ENCODE results near the gene CLRN1. TPM values are rescaled to one million over a fixed set of nuclear protein-coding genes. Genes with fewer than 3 reads are reported as not detected.

CLRN1 gene
- total RNA-seq, 1 experiment from 2014 or later, result not detected

DNA sequence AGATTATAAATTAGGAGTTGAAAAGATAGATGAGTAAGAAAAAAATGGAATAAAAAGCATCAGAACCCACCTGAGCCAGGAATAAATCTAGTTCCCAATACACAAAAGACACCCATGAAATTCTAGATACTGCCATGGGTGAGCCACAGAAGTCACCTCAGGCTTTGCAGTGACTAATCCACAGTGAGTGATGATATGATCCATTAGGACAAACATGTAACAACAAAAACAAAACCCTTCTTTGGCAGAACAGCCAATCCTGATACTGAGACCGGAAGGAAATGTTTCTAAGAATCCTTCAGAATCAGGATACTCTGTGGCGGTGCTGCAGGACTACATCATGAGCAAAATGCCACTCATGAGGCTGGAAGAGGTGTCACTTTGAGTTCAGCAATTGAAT lies 52.3 kb downstream of the CLRN1 start:
- Mint-ChIP-seq H3K9me3 (no peaks in the 10 kb centered on the region), H3K36me3 (no peaks in the 10 kb centered on the region), H3K4me3 (no peak overlapping the region), H3K27me3 (ENCODE audit: low read depth) (no peaks in the 10 kb centered on the region), H3K27ac (no peak overlapping the region), H3K4me1 (peaks cover 37% of the 10 kb centered on the region)
- ATAC-seq, result no peak
- DNase-seq (ENCODE audit: low spot score), result no peak
- CTCF ChIA-PET, result interaction anchor here (0.9 kb wide), 1 partner anchor 230 kb away, joined by 5 read pairs; no protein-coding TSS in a partner anchor
- POLR2A ChIA-PET, result no interaction called here
- TF ChIP-seq, protein P1, sequence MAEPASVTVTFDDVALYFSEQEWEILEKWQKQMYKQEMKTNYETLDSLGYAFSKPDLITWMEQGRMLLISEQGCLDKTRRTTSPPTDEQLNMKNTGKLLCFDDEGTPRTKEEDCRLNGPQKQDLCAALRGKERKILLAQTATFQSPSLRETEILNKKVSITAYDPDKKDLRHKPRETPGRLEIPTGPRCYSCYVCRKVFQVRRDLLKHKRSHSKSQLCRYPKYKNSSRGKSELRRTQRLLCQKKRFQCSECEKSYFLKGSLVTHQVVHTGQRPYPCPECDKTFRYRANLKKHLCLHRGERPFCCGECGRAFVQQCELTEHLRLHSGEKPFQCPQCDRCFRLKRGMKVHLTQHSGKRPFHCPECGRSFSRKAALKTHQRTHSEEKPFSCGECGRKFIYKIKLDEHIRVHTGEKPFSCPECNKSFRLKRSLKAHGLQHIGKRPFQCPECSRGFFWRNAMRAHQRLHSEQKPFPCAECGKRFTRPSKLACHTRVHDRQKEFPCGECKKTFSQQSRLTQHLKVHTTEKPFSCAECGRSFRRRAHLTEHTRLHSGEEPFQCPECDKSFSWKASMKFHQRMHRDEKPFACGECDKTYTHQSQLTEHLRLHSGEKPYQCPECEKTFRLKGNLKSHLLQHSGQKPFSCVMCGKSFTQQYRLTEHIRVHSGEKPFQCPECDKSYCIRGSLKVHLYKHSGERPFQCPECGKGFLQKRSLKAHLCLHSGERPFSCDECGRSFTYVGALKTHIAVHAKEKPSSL (CRISPR knock-in tag; conservative IDR thresholded peaks at IDR 0.05), result no peak
- TF ChIP-seq SOX15 (CRISPR knock-in tag; IDR thresholded peaks at IDR 0.05), result no peak
- no peak for TF ChIP-seq NFE2L1 (CRISPR knock-in tag; IDR thresholded peaks at IDR 0.05)
- TF ChIP-seq ZNF671 (CRISPR knock-in tag; IDR thresholded peaks at IDR 0.05), result no peak
- no peak for TF ChIP-seq NR3C1 (CRISPR knock-in tag; conservative IDR thresholded peaks at IDR 0.05; ENCODE audit: low read depth)
- TF ChIP-seq, protein P2, sequence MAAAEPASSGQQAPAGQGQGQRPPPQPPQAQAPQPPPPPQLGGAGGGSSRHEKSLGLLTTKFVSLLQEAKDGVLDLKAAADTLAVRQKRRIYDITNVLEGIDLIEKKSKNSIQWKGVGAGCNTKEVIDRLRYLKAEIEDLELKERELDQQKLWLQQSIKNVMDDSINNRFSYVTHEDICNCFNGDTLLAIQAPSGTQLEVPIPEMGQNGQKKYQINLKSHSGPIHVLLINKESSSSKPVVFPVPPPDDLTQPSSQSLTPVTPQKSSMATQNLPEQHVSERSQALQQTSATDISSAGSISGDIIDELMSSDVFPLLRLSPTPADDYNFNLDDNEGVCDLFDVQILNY (CRISPR knock-in tag; IDR thresholded peaks at IDR 0.05), result no peak
- TF ChIP-seq, protein P3, sequence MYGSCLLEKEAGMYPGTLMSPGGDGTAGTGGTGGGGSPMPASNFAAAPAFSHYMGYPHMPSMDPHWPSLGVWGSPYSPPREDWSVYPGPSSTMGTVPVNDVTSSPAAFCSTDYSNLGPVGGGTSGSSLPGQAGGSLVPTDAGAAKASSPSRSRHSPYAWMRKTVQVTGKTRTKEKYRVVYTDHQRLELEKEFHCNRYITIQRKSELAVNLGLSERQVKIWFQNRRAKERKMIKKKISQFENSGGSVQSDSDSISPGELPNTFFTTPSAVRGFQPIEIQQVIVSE (CRISPR knock-in tag; IDR thresholded peaks at IDR 0.05; ENCODE audit: borderline replicate concordance), result no peak
- no peak for TF ChIP-seq SMAD3 (CRISPR knock-in tag; IDR thresholded peaks at IDR 0.05; ENCODE audit: borderline replicate concordance)
- no peak for TF ChIP-seq ZBTB21 (CRISPR knock-in tag; IDR thresholded peaks at IDR 0.05; ENCODE audit: borderline replicate concordance)

DNA sequence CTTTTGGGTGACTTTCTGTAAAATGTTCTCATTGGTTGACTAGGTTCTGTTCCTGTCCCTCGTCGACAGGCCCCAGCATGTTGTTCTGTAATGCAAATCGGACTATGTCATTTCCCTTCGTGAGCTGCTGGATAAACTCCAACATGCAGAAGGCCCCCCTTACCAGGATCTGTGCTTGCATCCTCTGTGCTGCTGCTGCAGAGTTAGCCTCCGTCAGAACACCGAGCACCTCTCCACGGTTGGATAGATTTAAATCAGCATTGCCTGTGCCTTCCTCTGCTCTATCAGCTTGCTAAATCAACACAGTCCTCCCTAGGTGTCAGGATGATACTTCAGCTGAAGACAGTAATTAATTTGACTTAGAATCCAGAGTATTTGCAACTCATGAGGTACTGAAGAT lies 54.6 kb downstream of the CLRN1 start:
- POLR2A ChIA-PET, result interaction anchor here (0.8 kb wide), 1 partner anchor 26 kb away, joined by 6 read pairs; no protein-coding TSS in a partner anchor
- TF ChIP-seq, protein P4, sequence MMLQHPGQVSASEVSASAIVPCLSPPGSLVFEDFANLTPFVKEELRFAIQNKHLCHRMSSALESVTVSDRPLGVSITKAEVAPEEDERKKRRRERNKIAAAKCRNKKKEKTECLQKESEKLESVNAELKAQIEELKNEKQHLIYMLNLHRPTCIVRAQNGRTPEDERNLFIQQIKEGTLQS (CRISPR knock-in tag; conservative IDR thresholded peaks at IDR 0.05), result no peak
- TF ChIP-seq, protein P5, sequence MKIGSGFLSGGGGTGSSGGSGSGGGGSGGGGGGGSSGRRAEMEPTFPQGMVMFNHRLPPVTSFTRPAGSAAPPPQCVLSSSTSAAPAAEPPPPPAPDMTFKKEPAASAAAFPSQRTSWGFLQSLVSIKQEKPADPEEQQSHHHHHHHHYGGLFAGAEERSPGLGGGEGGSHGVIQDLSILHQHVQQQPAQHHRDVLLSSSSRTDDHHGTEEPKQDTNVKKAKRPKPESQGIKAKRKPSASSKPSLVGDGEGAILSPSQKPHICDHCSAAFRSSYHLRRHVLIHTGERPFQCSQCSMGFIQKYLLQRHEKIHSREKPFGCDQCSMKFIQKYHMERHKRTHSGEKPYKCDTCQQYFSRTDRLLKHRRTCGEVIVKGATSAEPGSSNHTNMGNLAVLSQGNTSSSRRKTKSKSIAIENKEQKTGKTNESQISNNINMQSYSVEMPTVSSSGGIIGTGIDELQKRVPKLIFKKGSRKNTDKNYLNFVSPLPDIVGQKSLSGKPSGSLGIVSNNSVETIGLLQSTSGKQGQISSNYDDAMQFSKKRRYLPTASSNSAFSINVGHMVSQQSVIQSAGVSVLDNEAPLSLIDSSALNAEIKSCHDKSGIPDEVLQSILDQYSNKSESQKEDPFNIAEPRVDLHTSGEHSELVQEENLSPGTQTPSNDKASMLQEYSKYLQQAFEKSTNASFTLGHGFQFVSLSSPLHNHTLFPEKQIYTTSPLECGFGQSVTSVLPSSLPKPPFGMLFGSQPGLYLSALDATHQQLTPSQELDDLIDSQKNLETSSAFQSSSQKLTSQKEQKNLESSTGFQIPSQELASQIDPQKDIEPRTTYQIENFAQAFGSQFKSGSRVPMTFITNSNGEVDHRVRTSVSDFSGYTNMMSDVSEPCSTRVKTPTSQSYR (CRISPR knock-in tag; IDR thresholded peaks at IDR 0.05), result no peak
- TF ChIP-seq NFE2L1 (CRISPR knock-in tag; IDR thresholded peaks at IDR 0.05), result no peak
- TF ChIP-seq, protein P2 (CRISPR knock-in tag; IDR thresholded peaks at IDR 0.05), result no peak
- no peak for TF ChIP-seq ELF4 (CRISPR knock-in tag; IDR thresholded peaks at IDR 0.05; ENCODE audit: low read depth)
- TF ChIP-seq, protein P6, sequence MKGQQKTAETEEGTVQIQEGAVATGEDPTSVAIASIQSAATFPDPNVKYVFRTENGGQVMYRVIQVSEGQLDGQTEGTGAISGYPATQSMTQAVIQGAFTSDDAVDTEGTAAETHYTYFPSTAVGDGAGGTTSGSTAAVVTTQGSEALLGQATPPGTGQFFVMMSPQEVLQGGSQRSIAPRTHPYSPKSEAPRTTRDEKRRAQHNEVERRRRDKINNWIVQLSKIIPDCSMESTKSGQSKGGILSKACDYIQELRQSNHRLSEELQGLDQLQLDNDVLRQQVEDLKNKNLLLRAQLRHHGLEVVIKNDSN (CRISPR knock-in tag; IDR thresholded peaks at IDR 0.05), result no peak
- TF ChIP-seq, protein P7, sequence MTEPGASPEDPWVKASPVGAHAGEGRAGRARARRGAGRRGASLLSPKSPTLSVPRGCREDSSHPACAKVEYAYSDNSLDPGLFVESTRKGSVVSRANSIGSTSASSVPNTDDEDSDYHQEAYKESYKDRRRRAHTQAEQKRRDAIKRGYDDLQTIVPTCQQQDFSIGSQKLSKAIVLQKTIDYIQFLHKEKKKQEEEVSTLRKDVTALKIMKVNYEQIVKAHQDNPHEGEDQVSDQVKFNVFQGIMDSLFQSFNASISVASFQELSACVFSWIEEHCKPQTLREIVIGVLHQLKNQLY (CRISPR knock-in tag; IDR thresholded peaks at IDR 0.05), result no peak
- TF ChIP-seq ZNF396 (CRISPR knock-in tag; IDR thresholded peaks at IDR 0.05; ENCODE audit: borderline replicate concordance), result no peak
- TF ChIP-seq, protein P8, sequence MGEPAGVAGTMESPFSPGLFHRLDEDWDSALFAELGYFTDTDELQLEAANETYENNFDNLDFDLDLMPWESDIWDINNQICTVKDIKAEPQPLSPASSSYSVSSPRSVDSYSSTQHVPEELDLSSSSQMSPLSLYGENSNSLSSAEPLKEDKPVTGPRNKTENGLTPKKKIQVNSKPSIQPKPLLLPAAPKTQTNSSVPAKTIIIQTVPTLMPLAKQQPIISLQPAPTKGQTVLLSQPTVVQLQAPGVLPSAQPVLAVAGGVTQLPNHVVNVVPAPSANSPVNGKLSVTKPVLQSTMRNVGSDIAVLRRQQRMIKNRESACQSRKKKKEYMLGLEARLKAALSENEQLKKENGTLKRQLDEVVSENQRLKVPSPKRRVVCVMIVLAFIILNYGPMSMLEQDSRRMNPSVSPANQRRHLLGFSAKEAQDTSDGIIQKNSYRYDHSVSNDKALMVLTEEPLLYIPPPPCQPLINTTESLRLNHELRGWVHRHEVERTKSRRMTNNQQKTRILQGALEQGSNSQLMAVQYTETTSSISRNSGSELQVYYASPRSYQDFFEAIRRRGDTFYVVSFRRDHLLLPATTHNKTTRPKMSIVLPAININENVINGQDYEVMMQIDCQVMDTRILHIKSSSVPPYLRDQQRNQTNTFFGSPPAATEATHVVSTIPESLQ (CRISPR knock-in tag; IDR thresholded peaks at IDR 0.05), result no peak
- TF ChIP-seq PRRX2 (CRISPR knock-in tag; IDR thresholded peaks at IDR 0.05), result no peak
- ATAC-seq (peak; percentile 50), DNase-seq (ENCODE audit: low spot score) (no peak)
- Mint-ChIP-seq H3K36me3 (no peaks in the 10 kb centered on the region), H3K9me3 (no peaks in the 10 kb centered on the region), H3K4me1 (peaks cover 35% of the 10 kb centered on the region), H3K27ac (no peak overlapping the region), H3K27me3 (ENCODE audit: low read depth) (no peaks in the 10 kb centered on the region), H3K4me3 (no peak overlapping the region)
- CTCF ChIA-PET, result interaction anchor here (0.5 to 1.1 kb wide), 4 partner anchors 138 to 410 kb away, joined by 3 to 4 read pairs (median 3); no protein-coding TSS in a partner anchor

All from WTC11 (cell line).